Measurements from ENCODE around the gene CDK14. TPM values are rescaled to one million over a fixed set of nuclear protein-coding genes. Genes with fewer than 3 reads are reported as not detected.

CDK14 gene
- total RNA-seq, 1 experiment from 2014 or later, result 39.1 TPM

GRCh38 chr7:90859521-90859920 lies 263.4 kb downstream of the CDK14 start:
- no peaks in the 10 kb centered on the region for H4K20me1 ChIP-seq (ENCODE audit: insufficient read depth)
- H3K9me2 ChIP-seq (ENCODE audit: insufficient read depth), result no peaks in the 10 kb centered on the region
- no peak overlapping the region for H3K4me2 ChIP-seq
- no peaks in the 10 kb centered on the region for H3K4me1 ChIP-seq (replicated peaks; ENCODE audit: insufficient read depth)
- H3K79me2 ChIP-seq (ENCODE audit: low read depth), result no peaks in the 10 kb centered on the region
- CTCF ChIA-PET, result no interaction called here
- H3F3A ChIP-seq (ENCODE audit: insufficient read depth, low read depth), result no peaks in the 10 kb centered on the region
- H2AFZ ChIP-seq, result no peak overlapping the region
- POLR2A ChIA-PET (ENCODE audit: unreplicated experiment), result no interaction called here
- no peaks in the 10 kb centered on the region for H3K36me3 ChIP-seq (ENCODE audit: low read depth)
- H3K9me3 ChIP-seq (ENCODE audit: insufficient read depth, low read depth), result no peaks in the 10 kb centered on the region
- DNase-seq, result no peak
- TF ChIP-seq EZH2 (IDR thresholded peaks at IDR 0.05; ENCODE audit: low read depth), result no peak
- no peak for TF ChIP-seq CTCF (conservative IDR thresholded peaks at IDR 0.05)
- BruUV-seq (replicated peaks), result no TSS peak
- H3K4me3 ChIP-seq, result no peak overlapping the region
- intact Hi-C loops (cut with micrococcal nuclease; ENCODE audit: unreplicated experiment), result no loop called here
- no peak overlapping the region for H3K27ac ChIP-seq
- no peaks in the 10 kb centered on the region for H3K27me3 ChIP-seq (ENCODE audit: insufficient read depth, low read depth)

- no peaks in the 10 kb centered on the region for H3K79me2 ChIP-seq (ENCODE audit: low read depth)
- no peaks in the 10 kb centered on the region for H3K9me2 ChIP-seq (ENCODE audit: insufficient read depth)
- TF ChIP-seq CTCF (conservative IDR thresholded peaks at IDR 0.05), result no peak
- no peak for TF ChIP-seq EZH2 (IDR thresholded peaks at IDR 0.05; ENCODE audit: low read depth)
- H3K4me2 ChIP-seq, result no peak overlapping the region
- DNase-seq, result no peak
- H4K20me1 ChIP-seq (ENCODE audit: insufficient read depth), result no peaks in the 10 kb centered on the region
- no peak overlapping the region for H3K4me3 ChIP-seq
- H3K9me3 ChIP-seq (ENCODE audit: insufficient read depth, low read depth), result no peaks in the 10 kb centered on the region
- no peak overlapping the region for H2AFZ ChIP-seq
- ChIA-PET CTCF (no interaction called here), POLR2A (ENCODE audit: unreplicated experiment) (no interaction called here)
- H3K27ac ChIP-seq, result no peak overlapping the region
- H3F3A ChIP-seq (ENCODE audit: insufficient read depth, low read depth), result no peaks in the 10 kb centered on the region
- H3K36me3 ChIP-seq (ENCODE audit: low read depth), result no peaks in the 10 kb centered on the region
- BruUV-seq (replicated peaks), result no TSS peak
- no peaks in the 10 kb centered on the region for H3K27me3 ChIP-seq (ENCODE audit: insufficient read depth, low read depth)
- H3K4me1 ChIP-seq (replicated peaks; ENCODE audit: insufficient read depth), result no peaks in the 10 kb centered on the region
- intact Hi-C loops (cut with micrococcal nuclease; ENCODE audit: unreplicated experiment), result no loop called here
Measured at GRCh38 chr7:90864088-90864487, 268.0 kb downstream of the CDK14 start.

GRCh38 chr7:90869335-90869734 lies 273.2 kb downstream of the CDK14 start:
- H3K27ac ChIP-seq, result no peak overlapping the region
- H3K27me3 ChIP-seq (ENCODE audit: insufficient read depth, low read depth), result no peaks in the 10 kb centered on the region
- no peaks in the 10 kb centered on the region for H4K20me1 ChIP-seq (ENCODE audit: insufficient read depth)
- no peak for TF ChIP-seq CTCF (conservative IDR thresholded peaks at IDR 0.05)
- TF ChIP-seq EZH2 (IDR thresholded peaks at IDR 0.05; ENCODE audit: low read depth), result no peak
- H3F3A ChIP-seq (ENCODE audit: insufficient read depth, low read depth), result no peaks in the 10 kb centered on the region
- no peaks in the 10 kb centered on the region for H3K79me2 ChIP-seq (ENCODE audit: low read depth)
- no peak for DNase-seq
- H3K36me3 ChIP-seq (ENCODE audit: low read depth), result no peaks in the 10 kb centered on the region
- CTCF ChIA-PET, result no interaction called here
- no peaks in the 10 kb centered on the region for H3K4me1 ChIP-seq (replicated peaks; ENCODE audit: insufficient read depth)
- H3K9me2 ChIP-seq (ENCODE audit: insufficient read depth), result no peaks in the 10 kb centered on the region
- no TSS peak for BruUV-seq (replicated peaks)
- POLR2A ChIA-PET (ENCODE audit: unreplicated experiment), result no interaction called here
- no peaks in the 10 kb centered on the region for H3K9me3 ChIP-seq (ENCODE audit: insufficient read depth, low read depth)
- no peak overlapping the region for H3K4me2 ChIP-seq
- intact Hi-C loops (cut with micrococcal nuclease; ENCODE audit: unreplicated experiment), result no loop called here
- no peak overlapping the region for H2AFZ ChIP-seq
- H3K4me3 ChIP-seq, result no peak overlapping the region
